DMS 273 (cell line): ENCODE measurements around the gene CAMTA1.
"Not testable (repeated sequence)": the region's sequence is repeated elsewhere in the genome, so short reads cannot be mapped to it uniquely, and the experiment has no call there.

ENCODE experiments used
- DNase-seq: peaks from one replicate; lab custom pipeline; 2025; ENCODE audit not compliant: unreplicated experiment; lab: John Stamatoyannopoulos, UW

The CAMTA1 gene

DNA sequence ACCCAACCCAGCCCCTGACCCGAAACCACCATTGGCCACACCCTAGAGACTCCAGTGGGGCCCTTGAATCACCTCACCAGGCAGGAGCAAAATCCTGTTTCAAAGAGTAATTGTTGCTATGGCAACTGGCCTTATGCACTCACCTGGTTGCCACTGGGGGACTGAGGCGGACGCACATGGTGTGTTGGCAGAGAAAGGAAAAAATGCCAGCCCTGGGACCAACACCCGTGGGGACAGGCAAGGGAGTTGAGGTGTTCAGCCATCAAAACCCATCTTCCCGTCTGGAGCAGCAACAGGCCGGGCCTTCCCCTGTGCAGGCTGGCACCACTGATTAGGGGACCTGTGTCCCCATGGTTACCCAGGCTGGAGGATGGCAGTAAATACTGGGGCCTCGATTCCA lies 590.1 kb downstream of the CAMTA1 start:
- no peak for DNase-seq

DNA sequence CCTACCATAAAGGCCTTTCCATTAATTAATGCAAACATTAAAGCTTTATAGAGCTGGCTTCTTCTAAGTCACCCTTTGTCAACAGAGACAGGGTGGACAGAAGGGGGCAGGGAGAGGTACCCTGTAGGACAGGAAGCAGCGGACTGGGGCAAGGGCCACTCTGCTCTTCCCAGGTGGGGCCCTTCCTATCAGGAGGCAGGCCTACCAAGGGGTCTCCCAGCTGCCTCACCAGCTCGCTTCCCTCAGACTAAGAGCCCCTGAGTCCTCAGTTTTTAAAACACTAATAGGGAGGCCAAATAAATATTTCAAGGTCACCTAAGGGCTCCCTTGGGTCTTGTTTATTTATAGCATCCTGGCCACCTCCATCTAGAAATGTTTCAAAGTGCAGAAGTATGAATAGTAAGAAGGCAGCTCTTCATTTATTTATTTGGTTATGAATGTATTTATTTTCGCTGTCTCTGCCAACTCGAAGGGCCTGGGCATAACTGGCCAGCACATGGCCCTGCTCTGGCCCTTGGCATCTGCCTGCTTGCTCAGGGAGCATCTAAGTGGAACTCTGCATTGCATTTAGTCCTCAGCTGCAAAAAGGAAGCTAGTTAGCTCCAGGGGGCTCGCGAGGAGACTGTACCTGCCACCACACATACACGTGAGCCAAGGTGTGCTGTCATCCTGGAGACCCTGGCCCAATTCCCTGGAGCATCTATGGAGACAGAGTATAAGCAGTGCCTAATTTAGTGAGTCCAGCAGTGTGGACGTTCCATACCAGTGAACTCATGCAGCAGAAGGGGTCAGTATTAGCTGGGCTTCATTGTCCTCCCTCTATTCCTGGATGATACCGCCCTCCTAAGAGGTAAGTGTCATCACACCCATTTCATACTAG lies 590.8 kb downstream of the CAMTA1 start:
- DNase-seq = no peak

DNA sequence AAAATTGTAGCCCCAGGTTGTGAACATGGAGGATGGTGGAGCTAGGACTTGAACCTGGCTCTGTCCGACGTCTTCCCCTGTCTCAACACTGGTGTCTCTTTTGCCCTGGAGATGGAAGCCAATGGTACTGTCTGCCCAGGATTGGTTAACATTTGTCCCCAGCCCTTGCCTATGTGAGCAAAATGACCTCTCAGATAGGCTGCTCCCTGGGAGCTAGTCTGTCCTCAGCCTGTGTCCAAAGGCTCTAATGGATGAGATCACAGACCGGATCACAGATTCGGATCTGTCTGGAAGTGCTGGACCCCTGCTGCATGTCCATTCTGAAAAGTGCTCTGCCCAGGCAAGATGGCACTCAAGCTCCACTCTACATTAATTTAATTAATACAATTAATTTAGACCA lies 591.4 kb downstream of the CAMTA1 start:
- no peak for DNase-seq

DNA sequence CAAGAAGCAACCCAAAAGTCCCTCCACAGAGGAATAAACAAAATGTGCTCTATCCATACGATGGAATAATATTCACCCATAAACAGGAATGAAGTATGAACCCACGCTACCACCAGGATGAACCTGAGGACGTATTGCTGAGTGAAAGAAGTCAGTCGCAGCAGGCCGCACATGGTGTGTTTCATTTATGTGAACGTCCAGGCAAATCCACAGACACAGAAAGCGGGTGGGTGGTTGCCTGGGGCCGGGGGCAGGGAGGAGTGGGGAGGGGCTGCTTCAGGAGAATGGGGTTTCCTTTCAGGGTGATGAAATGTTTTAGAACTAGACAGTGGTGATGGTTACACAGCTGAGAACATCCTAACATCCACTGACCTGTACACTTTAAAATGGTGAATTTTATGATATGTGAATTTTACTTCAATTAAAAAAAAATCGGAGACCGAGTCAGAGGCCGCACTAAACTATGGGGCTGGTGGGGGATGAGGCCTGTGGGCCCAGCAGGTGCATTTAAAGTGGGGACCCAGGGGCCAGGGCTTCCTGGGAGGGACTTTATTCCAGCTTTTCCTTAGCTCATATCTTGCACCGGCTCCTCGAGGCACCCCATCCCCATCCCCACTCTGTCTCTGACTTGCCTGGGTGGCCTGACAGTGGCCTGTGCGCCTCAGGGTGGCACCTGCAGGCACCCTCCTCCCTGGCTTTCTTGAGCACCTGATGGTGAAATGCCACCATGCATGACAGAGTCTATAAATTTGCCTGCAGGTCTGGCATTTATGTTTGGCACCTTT lies 593.3 kb downstream of the CAMTA1 start:
- DNase-seq = no peak

DNA sequence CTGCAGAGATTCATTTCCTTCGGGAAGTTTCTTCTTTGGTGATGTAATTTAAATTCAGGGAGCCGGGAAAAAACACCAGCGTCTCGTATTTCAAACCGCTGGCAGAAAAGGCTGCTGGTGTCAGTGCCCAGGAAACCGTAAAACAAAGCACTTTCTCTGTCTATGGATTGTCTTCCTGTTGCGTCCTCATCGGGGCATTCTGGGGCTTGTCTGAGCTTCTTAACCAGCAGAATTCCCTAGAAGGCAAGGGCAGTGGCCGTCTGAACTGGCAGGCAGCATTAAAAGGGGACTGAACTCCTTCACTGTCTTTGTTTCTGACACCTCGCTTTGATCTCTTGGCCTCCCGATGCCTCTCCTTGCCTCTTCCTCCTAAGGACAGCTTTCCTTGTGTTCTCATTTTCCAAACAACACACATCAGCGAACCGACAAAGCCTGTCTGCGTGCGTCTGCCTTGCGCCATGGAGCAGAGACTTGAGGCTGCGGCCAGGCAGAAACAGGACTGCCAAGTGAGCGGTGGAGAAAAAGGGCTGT lies 594.3 kb downstream of the CAMTA1 start:
- DNase-seq = peak; percentile 50

DNA sequence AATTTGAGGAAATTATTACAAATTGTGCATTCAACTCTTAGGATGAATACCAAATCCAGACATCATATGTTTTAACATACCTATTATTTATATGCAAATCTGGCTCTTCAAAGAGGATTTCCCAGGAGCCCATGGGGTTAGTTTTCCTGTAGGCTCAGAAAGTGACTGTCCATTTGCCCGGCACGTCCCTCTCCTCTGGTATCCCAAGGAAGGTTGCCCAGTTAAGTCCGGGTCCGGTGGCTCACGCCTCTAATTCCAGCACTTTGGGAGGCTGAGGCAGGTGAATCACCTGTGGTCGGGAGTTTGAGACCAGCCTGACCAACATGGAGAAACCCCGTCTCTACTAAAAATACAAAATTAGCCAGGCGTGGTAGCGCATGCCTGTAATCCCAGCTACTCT lies 594.8 kb downstream of the CAMTA1 start:
- DNase-seq = not testable (repeated sequence)

DNA sequence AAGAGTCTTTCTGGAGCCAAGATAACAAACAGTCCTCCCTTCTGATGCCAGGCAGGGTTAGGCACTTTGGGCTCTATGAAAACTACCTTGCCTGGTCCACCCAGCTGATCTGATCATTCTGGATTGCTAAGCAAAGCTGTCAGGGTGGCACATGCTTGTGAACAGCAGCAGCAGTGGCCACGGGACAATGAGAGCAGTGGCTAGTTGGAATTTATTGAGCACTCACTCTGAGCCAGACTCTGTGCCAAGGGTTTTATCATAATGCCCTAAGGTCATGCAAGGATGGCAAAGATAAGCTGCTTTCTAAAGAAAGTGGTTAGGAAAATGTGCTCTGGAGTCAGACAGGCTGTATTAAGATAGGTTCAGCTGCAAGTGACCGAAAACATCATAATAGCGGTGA lies 595.5 kb downstream of the CAMTA1 start:
- DNase-seq = no peak

DNA sequence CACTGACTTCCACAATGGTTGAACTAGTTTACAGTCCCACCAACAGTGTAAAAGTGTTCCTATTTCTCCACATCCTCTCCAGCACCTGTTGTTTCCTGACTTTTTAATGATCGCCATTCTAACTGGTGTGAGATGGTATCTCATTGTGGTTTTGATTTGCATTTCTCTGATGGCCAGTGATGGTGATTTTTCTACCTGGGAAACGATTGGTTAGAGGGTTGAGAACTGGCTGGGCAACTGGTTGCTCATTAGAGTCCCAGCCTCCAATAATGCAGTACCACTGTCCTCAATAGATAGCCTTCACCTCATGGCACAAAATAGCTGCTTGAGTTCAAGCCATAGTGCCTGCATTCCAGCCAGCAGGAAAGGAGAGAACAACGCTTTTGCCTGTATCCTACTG lies 596.5 kb downstream of the CAMTA1 start:
- not testable (repeated sequence) for DNase-seq

DNA sequence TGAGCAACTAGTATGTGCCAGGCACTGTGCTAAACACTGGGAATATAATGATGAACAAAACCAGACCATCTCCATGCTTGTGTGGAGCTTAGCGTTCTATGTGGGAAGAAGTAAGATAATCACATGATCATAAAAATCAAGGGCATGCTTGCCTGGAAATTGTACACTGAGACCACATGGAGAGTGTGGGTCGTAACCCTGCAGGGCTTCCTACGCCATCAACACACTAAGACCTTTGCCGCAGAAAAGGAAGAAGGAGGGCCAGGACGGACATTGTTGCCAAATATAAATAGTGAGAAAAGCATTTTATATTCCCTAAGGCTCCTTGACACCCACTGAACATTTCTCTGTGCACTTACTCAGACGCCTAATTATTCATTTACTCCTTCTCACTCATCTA lies 597.7 kb downstream of the CAMTA1 start:
- no peak for DNase-seq

DNA sequence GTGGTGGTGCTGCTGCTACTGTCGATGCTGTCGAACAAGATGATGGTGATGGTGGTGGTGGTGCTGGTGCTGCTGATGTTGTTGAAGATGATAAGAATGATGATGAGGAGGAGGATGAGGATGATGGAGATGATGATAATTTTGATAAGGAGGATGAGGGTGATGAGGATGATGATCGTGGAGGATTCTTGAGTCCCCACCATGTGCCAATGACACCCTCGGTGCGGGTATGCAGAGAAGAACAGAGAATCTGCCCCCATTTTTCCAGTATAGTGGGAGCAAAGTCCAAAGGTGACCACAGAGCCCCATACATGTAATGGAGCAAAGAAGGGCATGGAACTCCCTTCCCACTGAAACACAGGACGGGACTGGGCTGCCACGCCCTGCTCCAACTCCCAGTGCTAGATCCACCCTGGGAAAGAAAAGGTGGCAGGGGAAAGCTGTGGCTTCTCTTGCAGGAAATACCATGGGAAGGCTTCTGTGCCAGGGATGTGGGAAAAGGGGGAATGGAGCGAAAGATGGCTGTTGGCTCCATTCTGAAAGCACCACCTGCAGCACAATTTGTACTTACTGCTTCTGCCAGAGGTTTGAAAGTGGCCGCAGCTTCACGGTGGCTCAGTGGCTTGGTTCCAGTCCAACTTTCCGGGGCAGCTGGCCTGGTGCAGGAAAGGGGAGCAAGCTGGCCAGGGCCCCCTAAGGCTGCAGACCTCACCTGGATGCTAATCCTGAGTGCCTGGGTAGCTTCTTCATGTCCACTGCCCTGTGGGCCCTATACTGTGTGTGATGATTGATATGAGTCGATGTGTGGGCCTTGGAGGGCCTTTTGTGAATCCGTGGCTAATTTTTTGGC lies 598.6 kb downstream of the CAMTA1 start:
- DNase-seq = no peak

DNA sequence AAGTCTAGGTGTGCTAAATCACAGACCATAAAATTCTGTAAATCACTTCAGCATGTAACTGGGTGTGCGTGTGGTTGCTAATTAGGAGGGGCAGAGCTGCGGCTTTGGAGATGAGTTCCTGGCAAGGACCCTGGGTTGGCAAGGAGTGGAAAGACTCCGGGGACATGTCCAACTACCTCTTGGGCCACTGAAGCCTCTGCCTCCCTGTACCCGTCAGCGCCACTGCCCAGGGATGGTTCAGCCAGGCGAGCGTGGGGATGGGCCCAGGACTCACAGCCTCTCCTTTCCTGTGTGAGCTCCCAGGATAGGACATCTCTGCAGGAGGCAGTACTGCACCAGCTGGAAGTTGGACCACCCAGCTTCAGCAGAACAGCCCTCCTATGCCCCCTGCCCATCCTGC lies 599.4 kb downstream of the CAMTA1 start:
- no peak for DNase-seq

DNA sequence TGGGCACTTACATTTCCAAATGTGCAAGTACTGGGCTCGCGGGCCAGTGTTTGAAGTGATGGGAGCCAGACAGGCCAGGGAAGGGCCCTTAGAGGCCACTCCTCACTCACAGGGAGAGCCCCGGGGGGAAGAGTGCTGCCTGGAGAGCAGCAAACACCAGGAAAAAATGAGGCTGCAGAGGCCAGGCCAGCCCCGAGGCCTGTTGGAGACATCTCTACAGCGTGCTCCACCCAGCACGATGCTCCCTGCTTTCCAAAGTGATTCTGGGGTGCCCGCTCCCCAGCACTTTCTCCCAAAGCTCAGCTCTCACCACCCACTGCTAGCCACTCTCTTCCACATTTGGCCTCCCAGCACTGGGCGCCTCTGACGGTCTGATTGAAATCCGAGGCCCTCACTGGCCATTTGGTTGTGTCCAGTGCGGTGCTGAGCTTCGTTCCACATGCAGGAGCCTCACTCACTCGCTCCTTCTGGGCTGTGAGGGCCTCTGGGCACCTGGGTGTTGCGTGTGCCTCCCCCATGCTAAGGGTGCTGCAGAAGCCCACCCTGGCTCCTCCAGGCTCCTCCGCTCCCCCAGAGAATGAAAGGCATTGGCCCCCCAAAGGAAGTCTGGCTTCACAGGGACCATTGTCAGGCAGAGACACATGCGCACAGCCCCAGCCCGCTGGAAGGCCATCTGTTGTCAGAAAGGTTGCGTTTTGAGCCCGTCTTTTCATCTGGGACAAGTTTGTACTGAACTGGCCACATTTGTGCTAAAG lies 600.4 kb downstream of the CAMTA1 start:
- DNase-seq = no peak

DNA sequence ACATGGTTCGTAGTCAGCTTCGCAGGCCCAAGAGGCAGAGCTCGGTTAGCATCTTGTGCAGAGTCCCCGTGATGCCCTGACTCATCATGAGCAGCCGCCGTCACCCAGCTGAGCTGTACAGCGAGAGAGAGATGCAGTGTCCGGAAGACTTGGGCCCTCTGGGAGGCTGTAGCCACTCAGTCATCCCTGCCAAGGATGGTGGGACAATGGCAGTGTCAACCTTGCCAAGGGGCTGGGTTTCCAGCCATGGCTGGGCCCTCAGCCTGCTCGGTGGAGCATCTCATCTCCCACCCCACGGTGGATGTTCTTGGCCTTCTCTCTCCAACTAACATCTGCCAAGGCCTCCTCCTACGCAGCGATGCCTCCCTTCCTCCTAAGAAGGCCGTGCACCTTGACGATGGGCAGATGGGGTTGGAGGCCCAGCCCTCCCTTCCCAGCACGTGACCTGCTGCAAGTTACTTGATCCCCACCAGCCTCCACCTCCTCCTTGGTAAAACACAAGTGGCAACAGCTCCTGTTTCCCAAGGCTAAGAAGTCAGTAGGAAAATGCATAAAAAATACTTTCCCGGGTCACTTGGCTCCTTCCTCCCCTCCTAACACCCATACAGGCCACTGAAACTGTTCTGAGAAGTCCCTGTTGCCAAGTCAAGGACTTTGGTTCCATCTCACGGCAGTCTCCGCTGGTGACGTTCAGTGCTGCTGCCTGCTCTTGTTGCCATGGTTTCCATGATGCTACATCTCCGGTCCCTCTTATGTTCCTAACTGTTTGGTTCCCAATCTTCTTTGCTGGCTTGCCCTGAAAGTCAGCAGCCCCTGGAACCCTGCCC lies 601.2 kb downstream of the CAMTA1 start:
- DNase-seq = peak; percentile 41

DNA sequence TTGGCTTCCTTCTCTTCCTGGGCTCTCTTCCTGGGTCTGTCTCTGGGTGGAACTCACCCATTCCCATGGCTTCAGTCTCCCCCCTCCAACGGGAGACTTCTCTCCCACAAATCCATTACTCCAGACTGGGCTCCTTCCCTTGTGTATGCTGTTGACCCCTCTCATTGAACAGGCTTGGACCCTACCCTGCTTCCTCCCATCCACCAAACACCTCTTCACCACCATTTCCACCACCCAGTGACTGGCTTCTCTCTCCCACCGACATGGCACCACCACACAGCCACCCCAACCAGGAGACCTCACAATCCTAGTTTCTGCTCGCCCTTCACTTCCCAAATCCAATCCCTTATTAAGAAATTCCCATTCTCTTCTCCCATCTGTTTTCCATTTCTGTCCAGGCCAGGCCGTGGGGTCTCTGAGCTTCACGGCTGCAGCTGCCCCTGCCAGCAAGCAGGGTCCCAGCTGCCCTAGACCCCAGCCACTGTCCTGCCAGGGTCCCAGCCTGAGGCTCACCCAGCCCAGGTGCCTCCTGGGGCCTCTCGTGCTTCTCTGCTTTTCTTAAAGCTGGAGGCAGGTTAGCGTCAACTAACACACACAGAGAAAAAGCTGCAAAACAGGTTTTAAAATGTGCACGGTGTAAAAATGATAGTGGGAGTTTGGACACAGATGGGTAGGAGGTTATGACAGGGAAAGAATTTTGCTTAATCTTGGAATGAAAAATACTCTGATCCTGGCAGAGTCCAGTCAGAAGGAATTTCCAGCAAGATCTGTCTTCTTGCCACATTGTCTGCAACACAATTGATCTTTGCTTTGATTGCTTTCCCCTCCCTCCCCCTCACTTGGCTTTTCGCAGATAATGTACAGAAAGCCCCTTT lies 602.0 kb downstream of the CAMTA1 start:
- no peak for DNase-seq

DNA sequence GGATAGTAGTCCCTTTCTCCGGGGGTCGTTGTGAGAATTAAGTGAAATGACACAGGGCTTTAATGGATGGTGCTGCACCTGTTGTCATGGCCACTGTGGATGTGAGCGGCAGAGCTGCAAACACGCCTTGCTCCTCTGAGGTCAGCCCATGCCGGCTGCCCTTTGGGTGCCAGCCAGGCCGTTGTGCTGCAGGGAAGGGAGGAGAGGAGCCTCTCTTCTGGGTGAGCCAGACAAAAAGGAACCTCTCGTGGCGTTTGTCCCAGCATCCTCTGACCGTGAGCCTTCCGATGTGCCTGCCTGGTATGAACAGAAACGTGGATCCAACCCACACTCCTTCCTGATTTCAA lies 602.9 kb downstream of the CAMTA1 start:
- DNase-seq = no peak

DNA sequence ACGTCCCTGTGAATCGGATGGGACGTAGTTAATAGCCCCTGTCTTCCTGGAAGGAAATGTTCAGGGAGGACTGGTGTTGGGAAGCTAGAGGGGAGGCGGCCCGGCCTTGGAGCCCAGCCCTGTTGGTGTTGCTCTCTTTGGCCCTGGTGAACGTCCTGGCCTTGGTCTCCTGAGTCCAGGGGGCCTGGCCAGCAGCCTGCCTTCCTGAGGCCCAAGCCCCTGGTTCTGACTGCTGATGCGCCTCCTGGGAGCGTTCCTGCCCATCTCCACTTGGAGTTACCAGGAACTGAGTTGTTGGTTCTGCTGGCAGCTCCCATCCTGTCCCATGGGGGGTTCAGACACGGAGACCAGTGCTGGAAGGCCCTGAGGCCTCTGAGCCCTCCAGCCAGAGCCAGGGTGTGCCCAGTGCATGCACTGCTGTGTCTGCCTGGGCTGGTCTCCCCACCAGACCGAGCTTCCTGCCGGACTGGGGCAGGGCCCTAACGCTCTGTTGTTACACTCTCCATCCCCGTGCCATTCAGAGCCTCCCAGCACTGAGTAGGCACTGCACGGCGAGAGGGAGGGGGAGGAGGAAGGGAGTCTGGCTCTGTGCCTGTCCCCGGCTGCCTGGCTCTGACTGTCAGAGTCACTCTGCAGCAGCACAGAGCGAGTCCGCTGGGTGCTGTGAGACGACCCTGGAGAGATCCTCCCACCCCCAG lies 603.4 kb downstream of the CAMTA1 start:
- no peak for DNase-seq

DNA sequence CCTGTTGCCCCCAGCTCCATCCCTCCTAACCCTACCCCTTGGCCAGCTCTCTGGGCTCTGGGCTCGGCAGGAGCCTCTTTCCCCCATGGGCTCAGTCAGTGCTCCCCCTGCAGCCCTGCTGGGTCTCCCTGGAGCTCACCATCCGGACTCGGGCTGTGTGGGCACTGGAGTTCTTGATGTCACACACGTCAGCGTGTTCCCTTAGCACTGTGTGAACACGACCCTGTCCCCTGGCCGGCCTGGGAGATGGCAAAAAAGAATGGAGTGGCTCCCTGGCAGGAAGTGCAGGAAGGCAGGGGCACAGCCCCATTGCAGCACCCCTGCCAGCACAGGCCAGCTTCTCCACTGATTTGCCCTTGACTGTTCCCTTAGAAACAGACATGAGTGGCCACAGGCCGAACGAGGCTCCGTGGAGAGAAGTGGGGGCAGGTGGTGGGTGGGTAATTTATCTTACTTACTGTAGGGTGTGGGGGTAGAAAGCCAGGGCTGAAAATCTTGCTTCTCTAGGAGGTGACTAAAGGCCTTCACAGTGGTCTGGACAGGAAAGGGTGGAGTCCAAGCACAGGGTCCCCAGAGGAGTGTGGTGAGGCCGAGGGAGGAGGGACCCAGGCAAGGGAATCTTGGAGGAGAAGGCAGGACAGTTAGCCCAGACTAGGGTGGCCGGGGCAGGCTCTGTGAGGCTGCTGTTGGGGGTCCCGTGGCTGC lies 604.1 kb downstream of the CAMTA1 start:
- no peak for DNase-seq
